SK-N-SH (cell line): ENCODE results near the gene PHACTR3.

Source experiments
- CTCF ChIP-seq: fragments of 200-600 bp; sonication (generic); IDR thresholded peaks from 2 replicates; pipeline ENCODE4 v1.6.1; 2017; ENCODE audit warnings: antibody characterized with exemption, mild to moderate bottlenecking, moderate library complexity
- SMC3 ChIP-seq: IDR thresholded peaks from 2 replicates; pipeline ENCODE4 v1.6.1; 2012; ENCODE audit warnings: low read depth, low read length, improper control_type of control experiment
- USF2 ChIP-seq: fragments of 150-350 bp; IDR thresholded peaks from 2 replicates; pipeline ENCODE4 v1.6.1; 2017; ENCODE audit warnings: antibody characterized with exemption, low read length, low read depth, borderline replicate concordance

GRCh38 chr20:59652381-59652780, 48.0 kb downstream of the PHACTR3 start:
- TF ChIP-seq USF2 (no peak), CTCF (no peak), SMC3 (no peak)
